ENCODE data around the gene CHPF.
A peak's percentile ranks its signal among the peaks of the same experiment; 100 is the strongest.

CHPF gene

DNA sequence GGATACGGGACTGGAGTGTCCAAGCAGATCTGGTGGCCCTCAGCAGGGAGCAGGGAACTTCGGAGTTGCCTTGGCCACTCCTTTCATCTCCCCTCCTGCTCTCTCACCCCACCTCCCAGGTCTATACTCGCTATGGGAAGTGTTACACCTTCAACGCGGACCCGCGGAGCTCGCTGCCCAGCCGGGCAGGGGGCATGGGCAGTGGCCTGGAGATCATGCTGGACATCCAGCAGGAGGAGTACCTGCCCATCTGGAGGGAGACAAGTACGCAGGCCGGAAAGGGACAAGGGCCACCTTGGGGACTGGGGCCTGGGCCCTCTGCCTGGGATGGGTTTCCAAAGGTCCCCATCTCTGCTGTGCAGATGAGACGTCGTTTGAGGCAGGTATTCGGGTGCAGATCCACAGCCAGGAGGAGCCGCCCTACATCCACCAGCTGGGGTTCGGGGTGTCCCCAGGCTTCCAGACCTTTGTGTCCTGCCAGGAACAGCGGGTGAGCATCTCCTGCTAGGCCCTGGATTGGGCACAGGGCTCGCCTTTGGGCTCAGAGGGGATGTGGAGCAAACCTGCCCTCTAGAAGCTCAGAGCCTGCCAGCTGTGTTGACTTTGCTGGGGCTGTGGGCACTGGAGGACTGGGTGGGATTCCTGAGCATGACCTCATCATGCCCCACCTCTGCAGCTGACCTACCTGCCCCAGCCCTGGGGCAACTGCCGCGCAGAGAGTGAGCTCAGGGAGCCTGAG, 11.8 kb downstream of the CHPF start:
- no peak for DNase-seq (ENCODE audit: low read depth)

DNA sequence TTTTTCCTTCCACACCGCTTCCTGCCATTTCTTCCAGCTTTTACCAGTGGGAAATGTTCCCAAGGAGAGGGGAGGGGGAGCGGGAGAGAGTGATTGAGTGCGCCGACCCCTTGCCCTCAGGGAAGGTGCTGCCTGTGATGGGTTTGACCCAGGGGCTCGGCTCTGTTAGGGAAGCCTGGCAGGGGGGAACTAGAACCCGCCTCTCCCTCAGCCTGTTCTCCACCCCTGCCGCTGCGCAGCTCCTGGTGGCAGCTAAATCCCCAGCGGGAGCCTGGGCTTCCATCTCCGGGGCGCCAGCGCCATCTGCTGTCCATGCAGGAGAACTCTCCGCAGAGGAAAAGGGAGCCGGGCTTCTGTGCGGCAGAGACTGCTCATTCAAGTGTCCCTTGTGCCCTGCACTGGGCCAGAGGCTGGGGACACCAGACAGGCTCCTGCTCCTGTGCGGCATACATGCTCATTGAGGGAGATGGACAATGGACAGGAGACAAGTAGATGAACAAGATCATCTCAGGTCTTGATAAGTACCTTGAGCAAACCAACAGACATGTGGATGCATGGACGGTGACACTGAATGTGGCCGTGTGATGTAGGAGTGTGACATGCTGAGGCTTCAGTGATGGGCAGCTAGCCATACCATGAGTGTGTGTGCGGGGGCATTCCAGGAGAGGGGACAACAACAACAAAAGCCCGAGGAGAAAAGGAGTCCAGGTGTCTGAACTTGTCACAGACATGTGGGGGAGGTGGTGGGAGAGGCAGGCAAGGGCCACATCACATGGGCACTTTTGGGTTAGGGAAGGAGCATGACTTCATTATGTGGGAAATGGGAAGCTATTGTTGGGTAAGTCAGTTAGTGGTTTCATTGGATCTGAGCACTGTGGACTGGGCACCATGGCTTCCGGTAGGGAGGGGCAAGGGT, 13.3 kb downstream of the CHPF start:
- DNase-seq (ENCODE audit: low read depth): peak; percentile 80

DNA sequence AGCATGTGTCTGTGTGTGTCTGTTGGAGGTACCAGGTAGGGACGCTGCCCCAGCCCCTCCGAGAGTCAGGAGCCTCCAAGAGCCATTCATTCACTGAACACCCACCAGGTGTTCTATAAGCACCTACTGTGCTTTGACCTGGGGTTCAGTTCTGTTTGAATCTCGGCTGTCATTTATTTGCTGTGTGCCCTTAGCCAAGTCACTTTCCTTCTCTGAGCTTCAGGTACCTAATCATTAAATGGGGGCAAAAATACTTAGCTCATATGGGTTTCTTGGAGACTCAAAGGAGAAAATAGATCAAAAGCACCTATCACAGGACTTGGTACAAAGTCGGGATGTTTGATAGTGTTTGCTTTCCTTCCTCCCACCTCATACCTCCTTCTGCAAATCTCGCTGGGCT, 16.1 kb downstream of the CHPF start:
- DNase-seq (ENCODE audit: low read depth): no peak

DNA sequence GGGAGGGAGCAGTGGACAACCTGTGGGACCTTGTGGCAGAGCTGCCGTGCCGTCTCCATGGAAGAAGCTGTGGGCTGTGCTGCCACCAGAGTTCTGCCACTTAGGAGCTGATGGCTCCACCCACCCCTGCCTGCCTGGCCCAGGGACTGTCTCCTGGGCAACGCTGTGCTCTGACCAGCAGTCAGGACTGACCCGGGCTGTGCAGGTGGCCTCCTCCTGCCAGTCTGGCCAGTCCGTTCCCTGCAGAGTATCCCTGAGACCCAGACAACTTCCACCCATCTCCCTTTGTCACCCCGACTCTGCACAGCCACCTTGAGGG, 16.6 kb downstream of the CHPF start:
- no peak for DNase-seq (ENCODE audit: low read depth)

DNA sequence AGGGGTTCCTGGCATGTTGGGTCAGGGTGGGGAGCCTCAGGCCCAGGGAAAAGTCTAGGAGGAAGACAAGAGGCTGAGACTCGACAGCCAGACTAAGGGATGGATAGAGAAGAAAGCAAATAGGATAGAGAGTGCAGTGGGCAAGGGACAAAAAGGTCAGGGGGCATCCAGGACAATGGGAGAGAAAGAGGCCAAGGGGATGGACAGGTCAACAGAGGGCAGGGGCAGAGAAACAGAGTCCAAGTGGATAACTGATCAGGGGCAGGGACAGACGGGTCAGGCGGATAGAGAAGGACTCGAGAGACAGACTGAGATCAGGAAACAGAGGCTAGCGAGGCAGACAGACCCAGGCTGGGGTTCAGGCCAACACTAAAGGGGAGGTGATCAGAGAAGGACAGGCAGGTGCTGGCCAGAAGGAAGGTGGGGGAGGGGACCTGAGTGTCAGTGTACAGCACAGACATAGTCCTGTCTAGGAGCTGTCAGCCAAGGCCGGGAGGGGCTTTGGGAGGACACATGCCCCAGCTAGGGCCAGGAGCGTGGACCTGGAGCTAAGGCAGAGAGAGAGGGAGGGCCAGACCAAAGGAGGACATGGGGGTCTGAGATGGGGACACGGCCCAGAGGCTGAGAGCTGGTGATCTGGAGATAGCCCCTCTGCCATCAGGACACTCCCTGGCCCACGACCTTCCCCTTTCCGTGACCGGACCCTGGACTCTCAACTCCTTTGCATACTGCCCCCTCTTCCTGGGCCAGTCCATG, 17.1 kb downstream of the CHPF start:
- DNase-seq (ENCODE audit: low read depth): no peak

DNA sequence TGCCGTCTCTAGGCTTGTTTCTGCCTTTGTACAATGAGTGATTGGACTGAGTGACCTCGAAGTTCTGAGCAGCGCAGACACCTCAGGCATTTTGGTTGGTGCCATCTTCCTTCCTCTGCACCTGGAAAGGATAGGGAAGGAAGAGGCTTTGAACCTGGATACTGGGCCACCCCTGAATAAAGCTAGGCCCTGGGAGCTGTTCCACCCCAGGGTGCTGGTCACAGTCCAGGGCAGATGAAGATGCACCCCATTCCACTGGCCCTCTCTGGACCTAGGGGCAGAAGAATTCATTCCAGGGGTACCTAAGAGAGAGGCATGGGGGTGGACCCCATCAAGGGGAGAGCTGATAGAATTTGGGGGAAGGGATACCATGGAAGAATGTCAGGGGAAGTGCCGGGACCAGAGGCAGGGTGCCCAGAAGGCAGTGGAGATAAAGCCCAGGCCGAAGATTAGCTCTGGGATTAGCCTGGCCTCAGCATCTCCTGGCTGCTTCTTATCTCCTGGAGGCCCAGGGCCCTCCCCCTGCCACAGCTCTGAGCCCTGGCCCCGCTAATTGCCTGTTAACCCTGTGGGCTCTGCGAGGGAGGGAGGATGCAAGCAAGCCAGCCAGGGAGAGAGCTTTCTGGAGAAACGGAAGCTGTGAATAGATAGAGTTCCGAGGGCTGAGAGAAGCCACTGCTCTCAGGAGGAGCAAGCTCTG, 17.9 kb downstream of the CHPF start:
- DNase-seq (ENCODE audit: low read depth): no peak

DNA sequence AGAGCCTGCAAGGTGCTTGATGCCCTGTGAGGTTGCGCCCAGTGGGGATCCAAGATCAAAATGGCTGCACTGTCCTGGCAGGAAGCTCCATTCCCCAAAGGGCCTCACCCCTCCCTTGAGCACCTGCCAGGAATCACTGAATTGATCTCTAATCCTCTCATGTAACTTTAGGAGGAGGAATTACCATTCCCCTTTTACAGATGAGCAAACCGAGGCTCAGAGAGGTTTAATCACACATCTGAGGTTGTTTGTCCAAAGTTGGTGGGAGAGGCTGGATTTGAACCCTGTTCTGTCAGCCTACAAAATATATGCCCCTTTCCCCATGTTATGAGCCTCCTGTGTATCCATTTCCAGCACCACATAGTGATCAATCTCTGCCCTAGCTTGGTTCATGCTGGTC, 18.8 kb downstream of the CHPF start:
- no peak for DNase-seq (ENCODE audit: low read depth)

DNA sequence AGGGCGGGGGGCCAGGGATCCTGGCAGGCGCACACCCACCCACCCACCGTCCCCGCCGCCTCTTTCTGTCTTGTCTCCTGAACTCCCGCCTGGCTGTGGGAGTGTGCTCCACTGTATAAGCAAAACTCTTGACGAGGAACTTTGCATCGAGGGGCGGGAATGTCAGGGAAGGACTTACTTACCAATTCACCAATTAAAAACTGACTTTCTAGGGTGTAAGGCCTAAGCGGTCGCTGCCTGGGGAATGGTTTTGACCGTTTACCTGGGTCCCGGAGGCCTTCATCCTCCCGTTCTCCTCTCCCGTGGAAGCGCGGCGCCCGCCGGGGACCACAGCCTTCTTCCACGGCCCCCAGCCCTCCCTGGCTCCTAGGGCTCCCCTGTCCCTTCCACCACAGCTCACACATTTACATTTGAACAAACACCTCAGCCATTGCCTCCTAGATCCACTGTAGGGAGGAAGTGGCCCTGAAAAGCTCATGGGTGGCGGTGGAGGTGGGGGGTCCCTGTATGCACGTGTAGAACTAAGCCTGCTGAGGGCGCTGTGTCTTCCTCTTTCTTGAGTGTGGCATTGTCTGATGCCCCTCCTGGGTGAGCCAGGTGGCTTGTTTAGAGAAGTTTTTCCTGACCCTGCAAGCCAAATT, 20.5 kb downstream of the CHPF start:
- DNase-seq (ENCODE audit: low read depth): no peak

DNA sequence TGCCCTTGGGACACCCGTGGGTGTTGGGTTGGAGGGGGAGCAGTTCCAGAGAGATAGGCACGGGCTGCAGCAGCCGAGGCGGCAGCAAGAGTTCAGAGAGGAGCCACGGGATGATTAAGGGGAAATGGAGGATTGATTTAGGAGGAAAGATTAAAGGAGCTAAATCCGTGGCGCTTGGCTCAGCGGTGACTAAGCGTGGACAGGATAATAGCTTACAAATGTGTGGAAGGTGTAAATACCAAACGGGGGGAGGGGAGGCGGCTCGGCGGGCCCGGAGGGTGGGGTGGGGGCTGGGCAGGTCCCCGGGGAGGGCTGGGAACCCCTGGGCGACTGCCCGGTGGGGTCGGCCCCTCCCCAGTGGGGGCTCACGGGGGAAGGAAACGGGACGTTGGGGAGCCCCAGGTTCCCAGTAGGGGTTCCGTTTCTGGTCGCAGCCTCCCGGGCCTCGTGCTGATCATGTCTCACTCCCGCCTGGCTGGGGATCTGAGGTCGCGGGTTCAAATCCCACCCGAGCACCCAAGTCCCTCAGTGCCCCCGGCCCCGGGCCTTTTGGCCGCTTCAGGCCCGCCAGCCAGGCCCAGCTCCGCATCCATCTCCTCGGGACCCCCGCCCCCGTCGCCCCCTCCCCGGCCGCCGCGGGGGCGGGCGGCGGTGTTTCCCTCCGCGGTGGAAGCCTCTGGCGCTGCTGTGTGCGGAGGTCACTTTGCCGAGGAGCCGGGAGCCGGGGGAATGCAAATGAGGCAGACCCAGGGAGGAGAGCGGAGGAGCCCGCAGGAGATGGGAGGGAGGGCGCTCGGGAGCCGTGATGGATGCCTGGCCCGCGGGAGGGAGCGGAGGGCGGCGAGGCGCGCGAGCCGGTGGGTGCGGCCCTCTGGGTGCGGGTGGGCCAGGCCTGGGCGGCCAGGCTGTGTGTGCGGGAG, 21.2 kb downstream of the CHPF start:
- DNase-seq (ENCODE audit: low read depth): no peak

DNA sequence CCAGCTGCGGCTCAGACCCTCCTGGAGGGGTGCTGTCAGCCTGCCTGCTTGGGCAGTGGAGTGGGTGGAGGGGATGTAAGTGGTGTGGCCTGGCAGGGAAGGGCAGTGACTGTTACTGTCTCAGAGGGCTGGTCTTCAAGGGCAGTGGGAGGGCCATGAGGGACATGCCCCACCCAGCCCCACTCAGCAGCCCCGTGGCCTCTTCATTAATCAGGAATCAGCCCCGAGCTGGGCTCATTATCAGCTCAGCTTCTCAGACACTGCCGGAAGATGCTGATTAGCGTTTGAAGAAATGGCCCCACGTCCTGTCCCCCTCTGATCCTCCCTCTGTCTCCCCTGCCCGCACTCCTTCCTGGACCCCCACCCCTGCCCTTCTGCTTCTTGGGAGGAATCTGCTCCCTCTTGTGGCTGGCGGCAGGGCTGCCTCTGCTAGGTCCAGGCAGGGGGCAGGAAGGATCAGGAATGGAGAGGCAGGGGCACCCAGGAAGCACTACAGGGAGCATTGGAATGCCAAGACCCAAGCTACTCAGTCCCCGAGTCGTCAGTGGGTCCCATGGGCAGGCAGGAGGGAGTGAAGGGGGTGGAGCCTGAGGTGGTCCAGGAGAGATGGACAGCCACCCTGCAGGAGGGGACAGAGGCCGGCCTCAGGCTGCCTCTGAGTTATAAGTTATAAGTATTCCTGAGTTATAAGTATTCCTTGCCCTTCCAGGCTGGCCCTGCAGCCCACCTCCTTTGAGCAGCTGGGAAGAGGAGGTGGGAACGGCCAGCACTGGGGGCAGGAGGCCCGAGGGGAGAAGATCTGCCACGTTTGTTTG, 22.3 kb downstream of the CHPF start:
- DNase-seq (ENCODE audit: low read depth): no peak

DNA sequence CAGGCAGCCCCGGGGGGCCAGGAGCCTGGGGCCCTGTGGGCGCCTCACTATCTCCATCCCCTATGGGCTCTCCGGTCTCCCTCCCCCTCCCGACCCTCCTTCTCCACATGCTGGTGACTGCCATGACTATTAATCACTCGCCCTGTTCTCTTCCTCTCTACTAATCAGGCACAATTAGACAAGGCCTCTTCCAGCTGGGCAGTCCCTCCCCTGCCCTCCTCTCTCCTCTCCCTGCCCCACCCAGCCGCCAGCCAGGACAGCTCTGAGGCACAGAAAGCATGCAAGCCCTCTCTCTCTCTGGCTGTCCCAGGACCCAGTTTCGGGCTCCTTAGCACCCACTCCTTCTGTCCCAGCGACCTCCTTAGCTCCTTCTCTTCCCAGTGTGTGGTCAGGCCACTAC, 23.5 kb downstream of the CHPF start:
- no peak for DNase-seq (ENCODE audit: low read depth)

DNA sequence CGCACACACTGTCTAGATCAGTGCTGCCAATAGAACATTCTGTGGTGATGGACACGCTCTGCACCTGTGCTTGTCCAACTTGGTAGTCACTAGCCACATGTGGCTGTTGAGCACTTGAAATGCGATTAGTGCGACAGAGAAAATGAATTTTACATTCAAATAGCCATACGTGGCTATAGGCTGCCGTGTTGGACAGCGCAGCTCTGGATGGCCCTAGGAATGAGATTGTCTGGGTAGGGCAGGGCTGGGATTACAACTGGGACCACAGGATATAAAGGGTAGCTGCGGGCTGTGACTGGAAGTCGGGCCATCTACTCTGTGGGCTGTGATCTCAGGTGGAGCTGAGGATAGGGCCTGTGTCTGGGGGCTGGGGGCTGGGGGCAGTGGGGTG, 24.1 kb downstream of the CHPF start:
- DNase-seq (ENCODE audit: low read depth): no peak

DNA sequence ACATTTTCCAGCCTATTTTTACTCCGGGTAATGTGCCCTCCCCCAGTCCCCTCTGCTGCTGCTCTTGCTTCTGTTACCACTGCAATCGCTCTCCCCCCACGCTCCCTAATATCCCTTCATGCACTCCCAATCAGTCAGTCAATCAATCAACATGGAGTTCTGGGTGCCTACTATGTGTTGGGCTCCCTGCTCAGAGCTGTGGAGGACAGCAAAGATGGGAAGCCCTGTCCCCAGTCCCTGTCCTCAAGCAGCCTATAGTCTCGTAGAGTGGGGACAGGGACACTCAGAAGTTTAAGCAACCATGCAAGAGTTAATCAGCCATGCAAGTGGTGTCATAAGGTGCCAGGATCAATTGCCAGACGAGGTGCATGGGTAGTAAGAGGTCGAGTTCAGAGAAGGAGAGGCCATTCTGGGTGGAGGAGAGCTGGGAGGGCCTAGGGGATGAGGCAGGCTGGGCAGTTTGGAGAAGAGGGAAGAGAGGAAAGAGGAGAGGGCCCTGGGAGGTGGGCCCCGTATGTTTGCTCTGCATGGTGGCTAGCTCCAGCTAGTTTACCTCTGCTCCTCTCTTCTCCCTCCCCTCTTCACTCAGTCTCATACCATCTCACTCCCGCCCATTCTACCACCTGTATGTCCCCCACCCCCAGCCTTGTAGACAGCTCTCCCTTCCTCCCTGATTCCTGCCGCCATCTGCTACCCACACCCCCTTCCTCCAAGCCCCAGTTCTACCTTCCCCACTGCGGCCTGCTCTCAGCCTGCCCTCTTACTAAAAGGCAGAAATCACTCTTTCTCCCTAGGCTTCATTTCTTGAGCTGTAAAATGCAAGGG, 25.4 kb downstream of the CHPF start:
- no peak for DNase-seq (ENCODE audit: low read depth)

DNA sequence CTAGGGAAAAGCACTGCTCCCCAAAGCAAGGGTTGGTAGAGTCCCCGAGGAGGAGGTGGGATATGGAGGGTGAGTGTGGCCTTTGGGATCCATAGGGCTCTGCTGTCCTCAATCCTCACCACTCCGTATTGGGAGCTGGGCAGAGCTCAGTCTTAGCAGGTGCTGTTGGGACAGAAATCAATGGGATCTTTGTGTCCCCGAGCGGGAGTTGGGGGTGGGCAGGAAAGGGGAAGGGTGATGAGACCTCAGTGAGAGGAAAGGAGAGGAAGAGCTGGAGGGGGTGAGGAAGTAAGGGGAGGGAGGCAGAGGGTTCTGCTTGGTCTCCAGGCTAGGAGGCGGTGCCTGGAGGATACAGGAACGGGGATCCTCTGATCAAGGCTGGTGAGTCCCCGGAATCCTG, 26.7 kb downstream of the CHPF start:
- no peak for DNase-seq (ENCODE audit: low read depth)

DNA sequence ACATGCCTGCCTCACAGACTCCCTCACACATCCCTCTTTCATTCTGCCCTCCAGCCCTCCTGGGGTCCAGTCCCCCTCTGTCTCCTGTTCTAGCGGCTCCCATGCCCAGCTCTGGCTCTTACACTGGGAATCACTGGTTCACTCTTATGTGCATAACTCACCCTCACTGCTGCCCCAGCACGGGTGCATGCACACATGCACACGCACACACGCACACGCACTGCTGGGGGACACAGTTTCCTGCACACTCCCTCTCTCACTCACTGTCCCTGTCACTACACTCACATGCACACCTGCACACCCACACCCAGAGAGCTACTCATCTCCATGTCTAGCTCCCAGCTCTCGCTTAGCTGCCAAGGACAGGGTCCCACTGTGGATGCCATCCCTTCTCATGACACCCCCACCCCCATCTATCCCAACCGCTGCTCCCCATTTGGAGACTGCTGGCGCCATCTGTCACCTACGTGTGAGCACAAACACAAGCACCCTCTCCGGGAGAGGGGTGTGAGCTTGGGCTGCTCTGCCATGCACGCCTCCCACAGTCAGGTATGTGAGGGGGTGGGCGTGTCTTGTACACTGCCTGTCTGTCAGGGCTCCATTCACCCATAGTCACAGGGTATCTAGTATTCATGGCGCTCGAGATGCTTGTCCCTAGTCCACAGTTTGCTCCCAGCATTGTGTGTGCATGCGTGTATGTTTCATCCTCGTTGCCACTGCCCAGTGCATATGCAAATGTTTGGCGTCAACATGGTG, 27.6 kb downstream of the CHPF start:
- DNase-seq (ENCODE audit: low read depth): no peak

DNA sequence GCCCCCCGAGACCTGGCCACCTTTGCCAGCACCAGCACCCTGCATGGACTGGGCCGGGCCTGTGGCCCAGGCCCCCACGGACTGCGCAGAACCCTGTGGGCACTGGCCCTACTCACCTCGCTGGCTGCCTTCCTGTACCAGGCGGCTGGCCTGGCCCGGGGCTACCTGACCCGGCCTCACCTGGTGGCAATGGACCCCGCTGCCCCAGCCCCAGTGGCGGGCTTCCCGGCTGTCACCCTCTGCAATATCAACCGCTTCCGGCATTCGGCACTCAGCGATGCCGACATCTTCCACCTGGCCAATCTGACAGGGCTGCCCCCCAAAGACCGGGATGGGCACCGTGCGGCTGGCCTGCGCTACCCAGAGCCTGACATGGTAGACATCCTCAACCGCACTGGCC, 28.8 kb downstream of the CHPF start:
- DNase-seq (ENCODE audit: low read depth): no peak

DNA sequence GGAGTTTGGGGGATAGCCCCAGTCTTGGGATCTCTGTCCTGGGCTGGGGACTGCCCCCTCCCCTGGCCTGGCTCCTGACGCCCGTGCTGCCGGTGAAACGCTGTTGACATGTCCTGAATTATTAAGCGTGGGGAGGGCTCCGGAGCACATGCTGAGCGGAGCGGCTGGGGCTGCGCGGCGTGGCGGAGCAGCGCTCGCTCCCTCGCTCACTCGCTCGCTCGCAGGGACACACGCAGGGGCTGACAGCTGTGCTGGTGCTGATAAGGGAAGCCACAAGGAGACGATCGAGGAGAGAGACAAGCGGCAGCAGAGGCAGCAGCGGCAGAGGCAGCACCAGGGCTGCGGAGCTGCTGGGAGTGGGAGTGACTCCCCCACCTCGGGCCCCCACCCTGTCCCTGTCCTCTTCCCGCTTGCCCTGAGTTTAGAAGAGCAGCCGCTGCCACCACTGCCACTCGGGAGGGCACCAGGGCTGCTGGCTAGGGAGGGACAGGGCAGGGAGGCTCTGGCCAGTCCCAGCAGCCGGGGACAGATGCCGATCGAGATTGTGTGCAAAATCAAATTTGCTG, 29.3 kb downstream of the CHPF start, which contains the start of gene ASIC4:
TSS of gene ASIC4 (plus strand) at position 287 of the 566 bp plus-strand sequence. CDS start at position 530, 243 bp downstream.
- DNase-seq (ENCODE audit: low read depth): no peak

DNA sequence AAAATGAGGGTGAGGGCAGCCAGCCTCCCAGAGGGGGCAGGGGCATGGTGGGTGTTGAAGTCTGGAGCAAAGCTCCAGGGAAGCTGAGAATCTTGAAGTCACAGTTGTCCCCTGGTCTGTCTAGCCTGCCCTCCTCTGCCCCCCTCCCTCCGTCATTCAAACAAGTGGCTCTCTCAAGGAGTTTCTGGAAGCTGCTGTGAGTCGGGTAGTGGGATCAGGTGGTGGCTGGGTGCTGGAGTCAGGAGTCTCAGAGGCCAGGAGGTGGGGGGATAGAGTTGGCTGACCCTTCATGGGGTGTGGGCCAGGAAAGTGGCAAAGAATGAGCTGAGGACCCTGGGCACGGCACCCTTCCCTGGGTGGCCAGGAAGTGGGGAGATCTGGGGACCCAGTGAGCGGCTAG, 29.8 kb downstream of the CHPF start:
- DNase-seq (ENCODE audit: low read depth): no peak

Measured in stimulated activated CD4-positive, alpha-beta T cell treated with anti-CD3 and anti-CD28 coated beads, Interleukin-2, amount 100 ng/mL, for 4 hours (primary cell).